Sigmoid colon (tissue), 7 donors: ENCODE measurements around the gene PRMT3. TPM values are rescaled to one million over a fixed set of nuclear protein-coding genes. Genes with fewer than 3 reads are reported as not detected.
"Not testable (repeated sequence)": the region's sequence is repeated elsewhere in the genome, so short reads cannot be mapped to it uniquely, and the experiment has no call there.

Experiments
- DNase-seq: peaks from one replicate; pipeline ENCODE4 v3.0.0-alpha.2; 2019
- H3K27ac ChIP-seq, 4 donors: fragments of 200-600 bp; sonication (generic); one replicate each; pipeline ENCODE4 v1.5.1; 2016 to 2019; ENCODE audit warnings: mild to moderate bottlenecking in 1 of 4
- H3K27me3 ChIP-seq, 3 donors: fragments of 200-600 bp; sonication (generic); one replicate each; pipeline ENCODE4 v1.5.1; 2019; ENCODE audit warnings: mild to moderate bottlenecking in 1 of 3
- H3K36me3 ChIP-seq, 4 donors: fragments of 200-600 bp; sonication (generic); one replicate each; pipeline ENCODE4 v1.5.1; 2016 to 2019
- H3K4me1 ChIP-seq, 4 donors: fragments of 200-600 bp; sonication (generic); one replicate each; pipeline ENCODE4 v1.5.1; 2017 to 2019
- H3K4me3 ChIP-seq, 4 donors: fragments of 200-600 bp; sonication (generic); one replicate each; pipeline ENCODE4 v1.5.1; 2017 to 2019; ENCODE audit warnings: mild to moderate bottlenecking in 2 of 4, moderate library complexity in 1 of 4
- H3K9me3 ChIP-seq, 4 donors: fragments of 200-600 bp in 3 of 4; sonication (generic) in 3 of 4; one replicate each; pipeline versions ENCODE4 v1.5.1 to v1.6.1; 2013 to 2019
- EP300 ChIP-seq, 4 donors: sonication (generic); formaldehyde crosslinking; IDR thresholded peaks; one replicate each; pipeline ENCODE4 v1.6.1; 2017; ENCODE audit warnings: antibody characterized with exemption in 4 of 4
- POLR2A ChIP-seq, 2 donors: fragments of 450-650 bp; IDR thresholded peaks; one replicate each; pipeline ENCODE4 v1.6.1; 2016; ENCODE audit warnings: antibody characterized with exemption in 2 of 2, mild to moderate bottlenecking in 2 of 2, moderate library complexity in 2 of 2
- POLR2AphosphoS5 ChIP-seq, 4 donors: sonication (generic); formaldehyde crosslinking; IDR thresholded peaks; one replicate each; pipeline ENCODE4 v1.6.1; 2017; ENCODE audit warnings: antibody characterized with exemption in 4 of 4
- WGBS, 2 donors: extraction: QIAGEN DNeasy Blood & Tissue Kit; methylation state at CpG; one replicate each; pipeline ENCODE4 v1.1.7; 2013; 5-methylcytosine and 5-hydroxymethylcytosine counted together
- intact Hi-C: fragments of 100-400 bp; cut with DNase I; formaldehyde crosslinking; loops from one replicate; pipeline ENCODE4 v1.15.1; 2023
- polyA plus RNA-seq, 3 donors: library from polyadenylated mRNA; stranded (reverse); fragments of 200-250 nt; gene quantifications; one replicate each; pipeline ENCODE4 v1.2.3, GENCODE V29; 2013
- total RNA-seq, 4 donors: library from RNA; depleted of rRNA; stranded (reverse); fragments of >200 nt; gene quantifications; one replicate each; pipeline ENCODE4 v1.1.0, GENCODE V29; 2016
- TF ChIP-seq, protein P1 (sequence below), 4 experiments: fragments of 450-650 bp in 3 of 4; fragments of 200-600 bp in 1 of 4; IDR thresholded peaks; one replicate each; pipeline ENCODE4 v1.5.1; 2016 to 2019; ENCODE audit warnings: antibody characterized with exemption in 4 of 4, mild to moderate bottlenecking in 3 of 4, moderate library complexity in 2 of 4
- donor health status: healthy with polysubstance abuse.
- donor health status: Bipolar disorder and iron deficiency.
- donor health status: healthy.

Gene PRMT3
- total and polyA plus RNA-seq, 7 donors, result 4.9 to 18.4 (median 15.3) TPM

DNA sequence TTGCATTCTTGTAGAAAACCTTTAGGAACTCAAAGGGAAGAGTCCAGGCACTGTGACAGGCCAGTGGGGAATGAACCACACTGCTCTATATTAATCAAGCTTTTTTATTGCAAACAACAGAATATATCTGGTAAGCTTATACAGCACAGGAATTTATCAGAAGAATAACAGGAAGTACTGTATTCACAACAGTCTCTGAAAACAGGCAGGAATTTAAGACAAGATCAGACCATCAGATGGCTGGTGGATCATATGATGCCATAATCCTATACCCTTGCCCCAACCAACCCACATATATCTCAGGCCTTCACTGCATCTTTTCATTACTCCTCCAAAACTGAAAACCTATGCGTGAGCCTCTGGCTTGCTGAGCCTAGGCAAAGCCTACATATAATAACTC is 25.0 kb upstream of the PRMT3 start:
- Histone ChIP-seq H3K9me3 (no peaks in the 10 kb centered on the region), H3K36me3 (no peaks in the 10 kb centered on the region), H3K27ac (peak overlapping the region in 3 of 4 donors; percentile 8 to 92 (median 37)), H3K4me3 (no peak overlapping the region), H3K27me3 (no peaks in the 10 kb centered on the region), H3K4me1 (peaks cover 0 to 39% (median 30%) of the 10 kb centered on the region in 4 donors)
- no peak for DNase-seq
- WGBS, 2 donors, result 0 to 1% methylated on average over 1 of the region's 1 CpG
- TF ChIP-seq POLR2A (IDR thresholded peaks at IDR 0.05) (no peak), POLR2AphosphoS5 (IDR thresholded peaks at IDR 0.05) (no peak), EP300 (IDR thresholded peaks at IDR 0.05) (no peak)
- TF ChIP-seq, protein P1, sequence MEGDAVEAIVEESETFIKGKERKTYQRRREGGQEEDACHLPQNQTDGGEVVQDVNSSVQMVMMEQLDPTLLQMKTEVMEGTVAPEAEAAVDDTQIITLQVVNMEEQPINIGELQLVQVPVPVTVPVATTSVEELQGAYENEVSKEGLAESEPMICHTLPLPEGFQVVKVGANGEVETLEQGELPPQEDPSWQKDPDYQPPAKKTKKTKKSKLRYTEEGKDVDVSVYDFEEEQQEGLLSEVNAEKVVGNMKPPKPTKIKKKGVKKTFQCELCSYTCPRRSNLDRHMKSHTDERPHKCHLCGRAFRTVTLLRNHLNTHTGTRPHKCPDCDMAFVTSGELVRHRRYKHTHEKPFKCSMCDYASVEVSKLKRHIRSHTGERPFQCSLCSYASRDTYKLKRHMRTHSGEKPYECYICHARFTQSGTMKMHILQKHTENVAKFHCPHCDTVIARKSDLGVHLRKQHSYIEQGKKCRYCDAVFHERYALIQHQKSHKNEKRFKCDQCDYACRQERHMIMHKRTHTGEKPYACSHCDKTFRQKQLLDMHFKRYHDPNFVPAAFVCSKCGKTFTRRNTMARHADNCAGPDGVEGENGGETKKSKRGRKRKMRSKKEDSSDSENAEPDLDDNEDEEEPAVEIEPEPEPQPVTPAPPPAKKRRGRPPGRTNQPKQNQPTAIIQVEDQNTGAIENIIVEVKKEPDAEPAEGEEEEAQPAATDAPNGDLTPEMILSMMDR (IDR thresholded peaks at IDR 0.05), result no peak
- intact Hi-C loops, result no loop called here

DNA sequence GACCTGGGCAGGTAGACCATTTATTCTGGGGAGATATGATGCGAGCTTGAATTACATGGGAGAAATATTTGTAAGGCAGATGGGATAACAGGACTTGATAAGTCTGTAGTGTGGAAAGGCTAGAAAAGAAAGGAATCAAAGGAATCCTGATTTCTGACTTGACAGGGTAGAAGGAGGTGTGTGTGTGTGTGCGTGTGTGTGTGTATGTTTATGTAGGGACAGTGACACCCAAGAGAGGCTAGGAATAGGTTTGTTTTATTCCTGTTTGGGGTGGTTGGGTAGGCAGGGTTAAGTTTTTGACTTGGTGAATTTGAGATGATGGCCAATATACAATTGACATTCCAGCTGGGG is 24.4 kb upstream of the PRMT3 start:
- WGBS, 2 donors, result 58 to 80% methylated on average over 2 of the region's 2 CpGs
- no peaks in the 10 kb centered on the region for H3K9me3 ChIP-seq
- DNase-seq, result no peak
- H3K27ac ChIP-seq, result peak overlapping the region; percentile 77 to 92 (median 84)
- H3K36me3 ChIP-seq, result no peaks in the 10 kb centered on the region
- TF ChIP-seq POLR2AphosphoS5 (IDR thresholded peaks at IDR 0.05) (no peak), EP300 (IDR thresholded peaks at IDR 0.05) (no peak), POLR2A (IDR thresholded peaks at IDR 0.05) (no peak)
- TF ChIP-seq, protein P1 (IDR thresholded peaks at IDR 0.05), result no peak
- H3K27me3 ChIP-seq, result no peaks in the 10 kb centered on the region
- peak overlapping the region; percentile 61 to 89 (median 78) for H3K4me3 ChIP-seq
- H3K4me1 ChIP-seq, result peaks cover 0 to 41% (median 31%) of the 10 kb centered on the region in 4 donors
- intact Hi-C loops, result no loop called here

DNA sequence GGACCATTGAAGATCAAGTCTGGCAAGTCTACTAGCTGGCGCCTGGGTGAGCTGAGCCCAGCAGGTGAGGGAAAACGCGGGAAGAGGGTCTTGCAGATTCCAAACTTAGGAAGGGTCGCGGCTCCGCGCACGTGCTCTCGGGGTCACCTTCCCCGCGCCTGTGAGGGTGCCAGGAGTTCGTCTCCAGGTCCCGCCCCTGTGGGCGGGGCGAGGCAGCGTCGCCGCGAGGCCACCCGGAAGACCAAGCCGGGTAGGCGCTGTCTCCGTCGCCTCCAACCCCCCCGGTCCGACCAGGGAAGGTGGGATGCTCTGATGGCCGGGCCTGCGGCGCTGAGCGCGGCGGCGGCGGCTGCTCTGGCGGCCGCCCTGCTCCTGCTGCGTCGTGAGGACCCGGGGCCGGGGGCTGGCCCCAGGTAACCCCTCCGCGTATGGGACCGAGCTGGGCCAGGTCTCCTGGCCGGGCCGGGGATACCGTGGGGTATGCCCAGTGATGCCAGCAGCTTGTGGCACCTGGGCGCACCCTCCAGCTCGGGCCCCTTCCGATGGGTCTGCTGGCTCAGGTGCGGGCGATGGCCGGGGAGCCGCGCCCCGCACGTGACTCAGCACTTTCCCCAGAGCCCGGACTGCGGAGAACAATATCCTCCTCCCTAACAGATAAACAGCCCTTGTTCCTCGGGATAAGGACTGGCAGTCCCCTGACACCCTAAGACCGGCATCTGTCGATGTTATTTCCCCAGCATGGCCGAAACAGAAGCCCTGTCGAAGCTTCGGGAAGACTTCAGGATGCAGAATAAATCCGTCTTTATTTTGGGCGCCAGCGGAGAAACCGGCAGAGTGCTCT is 23.8 kb upstream of the PRMT3 start, which contains the start of gene HTATIP2:
TSS of gene HTATIP2 (plus strand) at position 215 of the 841 bp plus-strand sequence. CDS start at position 739, 524 bp downstream.
- peak; percentile 84 for DNase-seq
- peaks cover 0 to 46% (median 31%) of the 10 kb centered on the region in 4 donors for H3K4me1 ChIP-seq
- WGBS, 2 donors, result 1 to 2% methylated on average over 68 of the region's 68 CpGs

DNA sequence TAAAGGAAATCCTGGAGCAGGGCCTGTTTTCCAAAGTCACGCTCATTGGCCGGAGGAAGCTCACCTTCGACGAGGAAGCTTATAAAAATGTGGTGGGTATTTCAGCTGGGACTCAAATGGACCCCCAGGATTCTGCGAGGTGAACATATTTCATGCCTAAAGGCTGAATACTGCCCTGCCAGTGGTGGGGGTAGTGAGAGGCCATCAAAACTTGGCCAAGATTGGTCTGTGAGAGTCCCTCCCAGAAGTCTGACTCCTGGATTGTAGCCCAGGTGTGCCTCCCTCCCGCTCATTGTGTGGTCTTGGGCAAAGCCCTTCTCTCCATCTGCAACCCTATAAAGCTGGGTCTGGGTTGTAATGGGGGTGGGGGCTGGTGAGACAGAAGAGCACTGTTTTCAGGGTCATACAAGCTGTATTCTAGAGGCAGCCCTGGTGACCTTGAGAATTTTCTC is 23.1 kb upstream of the PRMT3 start:
- Histone ChIP-seq H3K4me1 (peaks cover 0 to 46% (median 31%) of the 10 kb centered on the region in 4 donors), H3K9me3 (no peaks in the 10 kb centered on the region), H3K36me3 (no peaks in the 10 kb centered on the region), H3K27ac (peak overlapping the region; percentile 77 to 92 (median 84)), H3K4me3 (peak overlapping the region; percentile 61 to 89 (median 78)), H3K27me3 (no peaks in the 10 kb centered on the region)
- intact Hi-C loops, result loop anchor here (2.0 kb wide), 1 partner anchor 22 kb away; the partner anchor contains the start of gene PRMT3
- 4 to 26% methylated on average over 6 of the region's 6 CpGs for WGBS, 2 donors
- DNase-seq, result no peak
- TF ChIP-seq POLR2AphosphoS5 (IDR thresholded peaks at IDR 0.05) (no peak), EP300 (IDR thresholded peaks at IDR 0.05) (no peak), POLR2A (IDR thresholded peaks at IDR 0.05) (no peak)
- TF ChIP-seq, protein P1 (IDR thresholded peaks at IDR 0.05), result no peak

More for the DNA sequence above, 23.8 kb upstream of the PRMT3 start, which contains the start of gene HTATIP2:
- H3K27me3 ChIP-seq, result no peaks in the 10 kb centered on the region
- intact Hi-C loops, result loop anchor here (2.0 kb wide), 1 partner anchor 23 kb away; the partner anchor contains the start of gene PRMT3
- TF ChIP-seq POLR2AphosphoS5 (IDR thresholded peaks at IDR 0.05), result peak; percentile 20 to 75 (median 46)
- TF ChIP-seq EP300 (IDR thresholded peaks at IDR 0.05), result no peak
- TF ChIP-seq, protein P1 (IDR thresholded peaks at IDR 0.05), result peak in 1 of 4 experiments; percentile 6
- peak in 1 of 2 donors; percentile 14 for TF ChIP-seq POLR2A (IDR thresholded peaks at IDR 0.05)
- H3K4me3 ChIP-seq, result peak within 1 kb of the TSS; percentile 61 to 89 (median 78)
- no peaks in the 10 kb centered on the region for H3K9me3 ChIP-seq
- H3K27ac ChIP-seq, result peak within 1 kb of the TSS; percentile 77 to 92 (median 84)
- no peaks in the 10 kb centered on the region for H3K36me3 ChIP-seq

DNA sequence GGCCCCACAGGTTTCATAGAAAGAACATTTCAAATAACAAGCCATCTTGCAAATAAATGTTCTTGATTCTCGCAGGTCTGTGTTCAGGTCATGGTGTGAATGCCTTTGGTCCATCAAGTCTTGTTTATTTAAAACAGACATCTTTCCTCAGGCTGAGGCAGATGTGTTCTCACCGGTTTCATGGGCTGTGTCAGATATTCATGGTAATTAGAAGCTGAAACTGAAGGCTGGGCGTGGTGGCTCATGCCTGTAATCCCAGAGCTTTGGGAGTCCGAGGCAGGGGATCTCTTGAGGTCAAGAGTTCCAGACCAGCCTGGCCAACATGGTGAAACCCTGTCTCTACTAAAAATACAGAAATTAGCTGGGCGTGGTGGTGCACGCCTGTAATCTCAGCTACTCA is 22.1 kb upstream of the PRMT3 start:
- intact Hi-C loops, result loop anchor here (2.0 kb wide), 1 partner anchor 21 kb away; the partner anchor contains the start of gene PRMT3
- H3K27me3 ChIP-seq, H3K36me3 ChIP-seq, DNase-seq, H3K4me3 ChIP-seq, H3K27ac ChIP-seq, H3K9me3 ChIP-seq: not testable (repeated sequence)
- 83 to 93% methylated on average over 6 of the region's 6 CpGs for WGBS, 2 donors
- peaks cover 0 to 41% (median 29%) of the 10 kb centered on the region in 4 donors for H3K4me1 ChIP-seq
